OCI-LY7 (cell line): Measurements from ENCODE around the gene TNFAIP8L3. TPM values are rescaled to one million over a fixed set of nuclear protein-coding genes. Genes with fewer than 3 reads are reported as not detected.

Source experiments
- BruUV-seq: library from RNA; stranded (reverse); fragments of 400-500 nt; replicated peaks from 2 replicates; lab custom pipeline; 2021; lab: Mats Ljungman, UMichigan
- CTCF ChIA-PET: fragments of 300-600 bp; sonication (Branson Sonifier 250); formaldehyde crosslinking; loops from one replicate; lab custom pipeline; 2022; ENCODE audit warnings: antibody characterized with exemption; ENCODE audit not compliant: unreplicated experiment; lab: Charles Lee
- POLR2A ChIA-PET: fragments of 300-600 bp; sonication (Branson Sonifier 250); formaldehyde crosslinking; loops from one replicate; lab custom pipeline; 2022; ENCODE audit warnings: antibody characterized with exemption; lab: Charles Lee
- DNase-seq: peaks from one replicate; pipeline ENCODE4 v3.0.0-alpha.2; 2015; ENCODE audit warnings: low spot score
- H2AFZ ChIP-seq: fragments of 200-600 bp; sonication (generic), shearing (Covaris generic); 2 replicates; pipeline ENCODE4 v1.6.1; 2014; ENCODE audit warnings: mild to moderate bottlenecking, antibody characterized with exemption, low read length, moderate library complexity
- H3K27ac ChIP-seq: fragments of 200-600 bp; sonication (generic); 2 replicates; pipeline ENCODE4 v1.5.1; 2014; ENCODE audit warnings: mixed run types, low read depth, mild to moderate bottlenecking, moderate library complexity, low read length, inconsistent platforms; ENCODE audit not compliant: poor library complexity, severe bottlenecking
- H3K36me3 ChIP-seq: fragments of 200-600 bp; sonication (generic); 2 replicates; pipeline ENCODE4 v1.6.1; 2014; ENCODE audit warnings: mild to moderate bottlenecking, antibody characterized with exemption, low read length, moderate library complexity, mixed read lengths; ENCODE audit not compliant: insufficient read depth
- H3K4me1 ChIP-seq: fragments of 200-600 bp; sonication (generic); 2 replicates; pipeline ENCODE4 v1.5.1; 2014; ENCODE audit warnings: mild to moderate bottlenecking, low read length; ENCODE audit not compliant: insufficient read depth, poor library complexity, severe bottlenecking
- H3K4me2 ChIP-seq: fragments of 200-600 bp; sonication (generic); 2 replicates; pipeline ENCODE4 v1.6.1; 2014; ENCODE audit warnings: mild to moderate bottlenecking, low read length
- H3K4me3 ChIP-seq: fragments of 200-600 bp; sonication (generic); 2 replicates; pipeline ENCODE4 v1.5.1; 2014; ENCODE audit warnings: mild to moderate bottlenecking, low read depth, low read length; ENCODE audit not compliant: poor library complexity, severe bottlenecking
- H3K79me2 ChIP-seq: fragments of 200-600 bp; sonication (generic); 2 replicates; pipeline ENCODE4 v1.6.1; 2016; ENCODE audit warnings: low read depth, mild to moderate bottlenecking, low read length, moderate library complexity, mixed read lengths; ENCODE audit not compliant: insufficient read depth
- H3K9me2 ChIP-seq: fragments of 200-600 bp; sonication (generic); 2 replicates; pipeline ENCODE4 v1.6.1; 2016; ENCODE audit warnings: mild to moderate bottlenecking, low read length, mixed read lengths; ENCODE audit not compliant: insufficient read depth
- H3K9me3 ChIP-seq: fragments of 200-600 bp; sonication (generic); 2 replicates; pipeline ENCODE4 v1.6.1; 2014; ENCODE audit warnings: mild to moderate bottlenecking, mixed run types, low read length, mixed read lengths
- H4K20me1 ChIP-seq: fragments of 200-600 bp; sonication (generic); 2 replicates; pipeline ENCODE4 v1.6.1; 2014; ENCODE audit warnings: mild to moderate bottlenecking, antibody characterized with exemption, low read length, moderate library complexity, mixed read lengths; ENCODE audit not compliant: insufficient read depth
- CTCF ChIP-seq: fragments of 200-600 bp; sonication (generic); conservative IDR thresholded peaks from 2 replicates; pipeline ENCODE4 v1.5.1; 2014; ENCODE audit warnings: mild to moderate bottlenecking, antibody characterized with exemption, low read length, moderate library complexity, mixed read lengths
- EZH2phosphoT487 ChIP-seq: fragments of 200-600 bp; sonication (generic); IDR thresholded peaks from 2 replicates; pipeline ENCODE4 v1.6.1; 2018; ENCODE audit warnings: low read depth, borderline replicate concordance, mild to moderate bottlenecking, mixed run types, antibody characterized with exemption, low read length, moderate library complexity, mixed read lengths
- intact Hi-C: fragments of 100-400 bp; cut with micrococcal nuclease; formaldehyde crosslinking; loops from one replicate; pipeline ENCODE4 v1.10.0; 2022; ENCODE audit not compliant: unreplicated experiment
- total RNA-seq, 2 experiments: library from RNA; depleted of rRNA in 1 of 2; stranded (reverse); fragments of >200 nt in 1 of 2; shearing (Covaris generic) in 1 of 2; gene quantifications; 2 replicates each; pipeline ENCODE4 v1.2.3, GENCODE V29; 2014 to 2022

TNFAIP8L3 gene
- total RNA-seq, 2 experiments from 2014 or later, result not detected

- Histone ChIP-seq H3K36me3 (no peaks in the 10 kb centered on the region), H3K9me2 (no peaks in the 10 kb centered on the region), H3K4me1 (no peaks in the 10 kb centered on the region), H2AFZ (no peak overlapping the region), H4K20me1 (no peaks in the 10 kb centered on the region), H3K79me2 (no peaks in the 10 kb centered on the region), H3K4me3 (no peak overlapping the region), H3K9me3 (no peaks in the 10 kb centered on the region), H3K4me2 (no peak overlapping the region), H3K27ac (no peak overlapping the region)
- POLR2A ChIA-PET, result interaction anchor here (0.6 kb wide), 1 partner anchor 61 kb away, joined by 4 read pairs; no protein-coding TSS in a partner anchor
- BruUV-seq, result no TSS peak
- no peak for DNase-seq
- intact Hi-C loops, result no loop called here
- TF ChIP-seq EZH2phosphoT487 (no peak), CTCF (no peak)
- CTCF ChIA-PET, result no interaction called here
Measured at GRCh38 chr15:51049081-51049480, 45.6 kb downstream of the TNFAIP8L3 start.

DNA sequence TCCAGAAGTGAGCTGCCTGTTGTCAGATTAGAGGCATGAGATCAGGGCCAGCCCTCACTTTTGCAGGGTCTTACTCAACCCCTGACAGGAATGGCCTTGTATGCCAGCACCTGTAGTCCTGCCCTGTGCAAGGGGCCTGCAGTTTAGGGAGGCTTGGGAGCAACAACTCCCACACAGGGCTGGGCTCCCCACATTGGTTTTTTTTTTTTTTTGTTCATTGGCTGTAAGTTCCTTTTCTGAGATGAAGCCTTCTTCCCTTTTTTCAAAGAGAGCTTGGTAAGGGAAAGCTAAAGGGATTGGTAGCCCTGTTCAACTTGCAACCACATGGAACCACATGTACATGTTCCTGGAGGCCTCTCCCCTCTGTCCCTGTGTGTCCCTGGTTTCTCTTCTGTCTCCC lies 46.4 kb downstream of the TNFAIP8L3 start:
- Histone ChIP-seq H3K4me2 (no peak overlapping the region), H2AFZ (no peak overlapping the region), H3K9me3 (no peaks in the 10 kb centered on the region), H3K79me2 (no peaks in the 10 kb centered on the region), H3K4me1 (no peaks in the 10 kb centered on the region), H3K27ac (no peak overlapping the region), H4K20me1 (no peaks in the 10 kb centered on the region), H3K9me2 (no peaks in the 10 kb centered on the region), H3K36me3 (no peaks in the 10 kb centered on the region), H3K4me3 (no peak overlapping the region)
- POLR2A ChIA-PET, result interaction anchor here (0.6 kb wide), 3 partner anchors 159 to 1717 kb away, joined by 3 to 4 read pairs (median 3); no protein-coding TSS in a partner anchor
- CTCF ChIA-PET, result no interaction called here
- BruUV-seq, result no TSS peak
- intact Hi-C loops, result no loop called here
- TF ChIP-seq EZH2phosphoT487, result no peak
- no peak for TF ChIP-seq CTCF
- no peak for DNase-seq

GRCh38 chr15:51046799-51047449 lies 47.8 kb downstream of the TNFAIP8L3 start:
- H3K4me3 ChIP-seq, result no peak overlapping the region
- no peaks in the 10 kb centered on the region for H4K20me1 ChIP-seq
- CTCF ChIA-PET, result no interaction called here
- H3K79me2 ChIP-seq, result no peaks in the 10 kb centered on the region
- no peak for DNase-seq
- no peaks in the 10 kb centered on the region for H3K9me3 ChIP-seq
- TF ChIP-seq EZH2phosphoT487 (no peak), CTCF (no peak)
- POLR2A ChIA-PET, result no interaction called here
- no TSS peak for BruUV-seq
- H2AFZ ChIP-seq, result no peak overlapping the region
- no peak overlapping the region for H3K4me2 ChIP-seq
- H3K9me2 ChIP-seq, result no peaks in the 10 kb centered on the region
- no peak overlapping the region for H3K27ac ChIP-seq
- intact Hi-C loops, result no loop called here
- H3K4me1 ChIP-seq, result no peaks in the 10 kb centered on the region
- H3K36me3 ChIP-seq, result no peaks in the 10 kb centered on the region
